OCI-LY3 (cell line): ENCODE measurements around the gene ZNF689.

ENCODE experiments used
- CTCF ChIP-seq: fragments of 200-600, 300-600 bp; sonication (generic); IDR thresholded peaks from 2 replicates; pipeline ENCODE4 v1.5.1; 2014; ENCODE audit warnings: antibody characterized with exemption, low read length, low read depth
- EZH2phosphoT487 ChIP-seq: fragments of 200-600 bp; shearing (Covaris generic); IDR thresholded peaks from 2 replicates; pipeline ENCODE4 v1.6.1; 2018; ENCODE audit warnings: antibody characterized with exemption, mixed run types, low read depth

- TF ChIP-seq CTCF = no peak
- TF ChIP-seq EZH2phosphoT487 = no peak
These were observed 28.7 kb downstream of the ZNF689 start for GRCh38 chr16:30581457-30581856.
